ENCODE measurements around the gene GDNF.

GDNF gene

GRCh38 chr5:37774912-37775483 lies 64.8 kb downstream of the GDNF start:
- DNase-seq: no peak

GRCh38 chr5:37773809-37774208 lies 66.0 kb downstream of the GDNF start:
- DNase-seq: no peak

- DNase-seq: no peak
Observed at GRCh38 chr5:37772255-37772654, 67.6 kb downstream of the GDNF start.

GRCh38 chr5:37771731-37772130 lies 68.1 kb downstream of the GDNF start:
- no peak for DNase-seq

- DNase-seq: no peak
Observed at GRCh38 chr5:37771203-37771611, 68.6 kb downstream of the GDNF start.

GRCh38 chr5:37770786-37771185 lies 69.1 kb downstream of the GDNF start:
- no peak for DNase-seq

- no peak for DNase-seq
Observed at GRCh38 chr5:37769840-37770239, 70.0 kb downstream of the GDNF start.

GRCh38 chr5:37769108-37769507 lies 70.7 kb downstream of the GDNF start:
- no peak for DNase-seq

- no peak for DNase-seq
Observed at GRCh38 chr5:37768371-37768770, 71.5 kb downstream of the GDNF start.

GRCh38 chr5:37767961-37768360 lies 71.9 kb downstream of the GDNF start:
- DNase-seq: no peak

GRCh38 chr5:37767251-37767650 lies 72.6 kb downstream of the GDNF start:
- no peak for DNase-seq
